ENCODE measurements around the gene TMEM106B.

Gene TMEM106B

GRCh38 chr7:12194426-12194825 lies 16.7 kb upstream of the TMEM106B start:
- no peak for TF ChIP-seq CTCF (IDR thresholded peaks at IDR 0.05; ENCODE audit: insufficient read depth, low read depth, low read length, missing control alignments)
- H3K4me3 ChIP-seq (ENCODE audit: low read length), result no peak overlapping the region
- no peak for DNase-seq (ENCODE audit: low read depth)

GRCh38 chr7:12196386-12196785 lies 14.7 kb upstream of the TMEM106B start:
- no peak overlapping the region for H3K4me3 ChIP-seq (ENCODE audit: low read length)
- TF ChIP-seq CTCF (IDR thresholded peaks at IDR 0.05; ENCODE audit: insufficient read depth, low read depth, low read length, missing control alignments), result no peak
- no peak for DNase-seq (ENCODE audit: low read depth)

- peak; percentile 67 for DNase-seq (ENCODE audit: low read depth)
- no peak for TF ChIP-seq CTCF (IDR thresholded peaks at IDR 0.05; ENCODE audit: insufficient read depth, low read depth, low read length, missing control alignments)
- no peak overlapping the region for H3K4me3 ChIP-seq (ENCODE audit: low read length)
Measured at GRCh38 chr7:12199363-12199762, 11.7 kb upstream of the TMEM106B start.

GRCh38 chr7:12207046-12207445 lies 4.0 kb upstream of the TMEM106B start:
- no peak for DNase-seq (ENCODE audit: low read depth)
- no peak for TF ChIP-seq CTCF (IDR thresholded peaks at IDR 0.05; ENCODE audit: insufficient read depth, low read depth, low read length, missing control alignments)
- H3K4me3 ChIP-seq (ENCODE audit: low read length), result no peak overlapping the region

- TF ChIP-seq CTCF (IDR thresholded peaks at IDR 0.05; ENCODE audit: insufficient read depth, low read depth, low read length, missing control alignments), result no peak
- no peak for DNase-seq (ENCODE audit: low read depth)
- H3K4me3 ChIP-seq (ENCODE audit: low read length), result no peak overlapping the region
Measured at GRCh38 chr7:12209221-12209620, 1.9 kb upstream of the TMEM106B start.

GRCh38 chr7:12210179-12211053 lies 678 bp upstream of the TMEM106B start:
- peak overlapping the region; percentile 83 for H3K4me3 ChIP-seq (ENCODE audit: low read length)
- no peak for TF ChIP-seq CTCF (IDR thresholded peaks at IDR 0.05; ENCODE audit: insufficient read depth, low read depth, low read length, missing control alignments)
- peak; percentile 54 for DNase-seq (ENCODE audit: low read depth)
